K562 (cell line): ENCODE data around the gene IFNGR2. TPM values are rescaled to one million over a fixed set of nuclear protein-coding genes. Genes with fewer than 3 reads are reported as not detected.

ENCODE experiments used
- GABPB1 ChIP-seq: sonication (generic); formaldehyde crosslinking; IDR thresholded peaks from 2 replicates; pipeline ENCODE4 v1.8.0; 2022; ENCODE audit warnings: mild to moderate bottlenecking, missing genetic modification reagents
- LEF1 ChIP-seq: fragments of 450-650 bp; IDR thresholded peaks from 2 replicates; pipeline ENCODE4 v1.6.1; 2016; ENCODE audit warnings: mild to moderate bottlenecking
- MCM7 ChIP-seq, 2 experiments: fragments of 450-650 bp; IDR thresholded peaks; 2 replicates each; pipeline ENCODE4 v1.6.1; 2016 to 2018
- NUFIP1 ChIP-seq: fragments of 450-650 bp; IDR thresholded peaks from 2 replicates; pipeline ENCODE4 v1.6.1; 2018; ENCODE audit not compliant: partially characterized antibody
- TAF1 ChIP-seq: IDR thresholded peaks from 2 replicates; pipeline ENCODE4 v1.6.1; 2011; ENCODE audit warnings: mild to moderate bottlenecking, low read length, moderate library complexity; ENCODE audit not compliant: insufficient read depth, control insufficient read depth, severe bottlenecking; ENCODE audit errors: extremely low read depth
- U2AF2 ChIP-seq: fragments of 200-400 bp; formaldehyde crosslinking; optimal IDR thresholded peaks from 2 replicates; pipeline ENCODE3; 2017; ENCODE audit warnings: low read depth, mild to moderate bottlenecking, low read length
- WHSC1 ChIP-seq: IDR thresholded peaks from one replicate; pipeline ENCODE4 v1.6.1; 2012; ENCODE audit warnings: low read length, control low read depth, inconsistent platforms
- ZC3H11A ChIP-seq: IDR thresholded peaks from 2 replicates; pipeline ENCODE4 v1.6.1; 2012; ENCODE audit warnings: low read depth, low read length, improper control_type of control experiment
- ZNF184 ChIP-seq: sonication (generic); formaldehyde crosslinking; IDR thresholded peaks from 2 replicates; pipeline ENCODE4 v1.5.0; 2020; ENCODE audit warnings: missing genetic modification reagents
- ZNF76 ChIP-seq: fragments of 250-450 bp; sonication (Bioruptor Pico); IDR thresholded peaks from 2 replicates; pipeline ENCODE4 v1.4.0; 2020; ENCODE audit warnings: mild to moderate bottlenecking, moderate library complexity, borderline replicate concordance
- polyA plus RNA-seq, 8 experiments: library from polyadenylated mRNA; depleted of rRNA in 4 of 8; stranded (reverse) in 5 of 8; unstranded in 3 of 8; fragments of >200 nt; fragmentation: Nextera tagmentation in 2 of 8; fragmentation: Illumina TruSeq in 1 of 8; extraction: Ambion mirVana in 2 of 8; extraction: Trizol in 1 of 8; gene quantifications; 2 replicates each; pipeline versions ENCODE4 v1.2.1 to v1.2.3, GENCODE V29; 2011 to 2014; ENCODE audit warnings: inconsistent platforms in 1 of 8, missing spikeins in 1 of 8
- total RNA-seq, 7 experiments: library from RNA; depleted of rRNA in 6 of 7; stranded (reverse); fragments of >200 nt in 6 of 7; fragmentation: Illumina TruSeq in 2 of 7; extraction: Trizol in 2 of 7; gene quantifications; 2 replicates each; pipeline versions ENCODE4 v1.2.1 to v1.2.3, GENCODE V29; 2011 to 2021; ENCODE audit warnings: low replicate concordance in 1 of 7
- TF ChIP-seq, protein P1 (sequence below): fragments of 450-650 bp; formaldehyde crosslinking; IDR thresholded peaks from 2 replicates; pipeline ENCODE4 v1.4.0; 2020; ENCODE audit warnings: mild to moderate bottlenecking, moderate library complexity
- TF ChIP-seq, protein P2 (sequence below): fragments of 200-800 bp; sonication (Bioruptor generic); IDR thresholded peaks from 2 replicates; pipeline ENCODE4 v1.6.1; 2016; ENCODE audit warnings: missing genetic modification characterization, missing compliant biosample characterization
- TF ChIP-seq, protein P3 (sequence below): fragments of 250-450 bp; sonication (Bioruptor Pico); IDR thresholded peaks from 2 replicates; pipeline ENCODE4 v1.5.0; 2021
- TF ChIP-seq, protein P4 (sequence below): fragments of 200-800 bp; sonication (Bioruptor generic); IDR thresholded peaks from 2 replicates; pipeline ENCODE4 v1.6.1; 2017; ENCODE audit warnings: missing genetic modification characterization, missing compliant biosample characterization
- TF ChIP-seq, protein P5 (sequence below): fragments of 250-450 bp; sonication (Bioruptor Pico); IDR thresholded peaks from 2 replicates; pipeline ENCODE4 v1.4.0; 2020
- TF ChIP-seq, protein P6 (sequence below), 2 experiments: fragments of 250-450 bp in 1 of 2; fragments of 450-650 bp in 1 of 2; sonication (Bioruptor Pico) in 1 of 2; IDR thresholded peaks; 2 replicates each; pipeline versions ENCODE4 v1.6.1 to v1.8.0; 2016 to 2021; ENCODE audit warnings: mild to moderate bottlenecking in 2 of 2, moderate library complexity in 2 of 2, missing compliant biosample characterization in 1 of 2, missing genetic modification characterization in 1 of 2

IFNGR2 gene
- total and polyA plus RNA-seq, 9 of the 15 experiments (the other 6 are each of a cell fraction or from before 2014, with no cell fraction given), result 6.7 to 58.0 (median 28.5) TPM

DNA sequence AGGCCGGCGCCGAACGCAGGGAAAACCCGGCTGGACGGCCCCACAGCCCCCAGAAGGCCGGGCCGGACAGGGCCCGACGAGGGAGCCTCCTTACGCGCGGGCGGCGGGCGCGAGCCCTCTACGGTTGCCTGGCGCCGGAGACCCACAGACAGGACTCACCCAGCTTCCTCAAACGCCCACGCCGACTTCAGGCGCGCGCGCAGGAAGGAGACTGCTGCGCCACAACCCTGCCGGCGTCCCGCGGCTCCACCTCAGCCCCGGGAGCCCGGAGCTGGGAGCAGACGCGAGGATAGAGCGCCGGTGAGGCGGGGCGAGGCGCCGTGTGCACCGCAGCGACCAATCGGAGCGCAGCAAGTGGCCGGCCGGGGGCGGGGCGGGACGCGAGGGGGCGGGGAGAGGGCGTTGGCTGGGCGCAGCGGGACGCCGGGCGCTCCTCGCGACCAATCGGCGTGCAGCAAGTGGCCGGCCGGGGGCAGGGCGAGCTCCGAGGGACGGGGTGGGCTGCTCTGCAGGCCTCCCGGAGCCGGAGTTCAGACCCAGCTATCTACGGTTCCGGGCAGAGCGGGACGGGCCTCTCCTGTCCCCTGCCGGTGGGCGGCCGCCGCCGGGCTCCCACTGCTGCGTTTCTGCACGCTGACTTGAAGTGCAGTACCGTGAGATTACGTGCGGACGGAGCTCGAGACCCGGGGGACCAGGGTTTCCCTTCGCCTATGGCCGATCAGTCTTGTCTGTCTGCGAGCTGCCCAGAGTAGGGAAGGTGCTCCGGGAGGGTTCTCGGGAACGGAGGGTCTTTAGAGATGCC lies 76.7 kb downstream of the IFNGR2 start, which contains the start of gene TMEM50B (continued):
- TF ChIP-seq, protein P1, sequence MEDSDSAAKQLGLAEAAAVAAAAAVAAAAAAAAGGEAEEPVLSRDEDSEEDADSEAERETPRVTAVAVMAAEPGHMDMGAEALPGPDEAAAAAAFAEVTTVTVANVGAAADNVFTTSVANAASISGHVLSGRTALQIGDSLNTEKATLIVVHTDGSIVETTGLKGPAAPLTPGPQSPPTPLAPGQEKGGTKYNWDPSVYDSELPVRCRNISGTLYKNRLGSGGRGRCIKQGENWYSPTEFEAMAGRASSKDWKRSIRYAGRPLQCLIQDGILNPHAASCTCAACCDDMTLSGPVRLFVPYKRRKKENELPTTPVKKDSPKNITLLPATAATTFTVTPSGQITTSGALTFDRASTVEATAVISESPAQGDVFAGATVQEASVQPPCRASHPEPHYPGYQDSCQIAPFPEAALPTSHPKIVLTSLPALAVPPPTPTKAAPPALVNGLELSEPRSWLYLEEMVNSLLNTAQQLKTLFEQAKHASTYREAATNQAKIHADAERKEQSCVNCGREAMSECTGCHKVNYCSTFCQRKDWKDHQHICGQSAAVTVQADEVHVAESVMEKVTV (CRISPR knock-in tag), result peak; percentile 43; the same call in 1 of the 2 replicates
- TF ChIP-seq WHSC1, result no peak
- 0 out of 2 replicates have a peak, but pooled peaks have one; percentile 14 for TF ChIP-seq LEF1
- TF ChIP-seq ZNF184 (CRISPR knock-in tag), result no peak
- TF ChIP-seq, protein P2, sequence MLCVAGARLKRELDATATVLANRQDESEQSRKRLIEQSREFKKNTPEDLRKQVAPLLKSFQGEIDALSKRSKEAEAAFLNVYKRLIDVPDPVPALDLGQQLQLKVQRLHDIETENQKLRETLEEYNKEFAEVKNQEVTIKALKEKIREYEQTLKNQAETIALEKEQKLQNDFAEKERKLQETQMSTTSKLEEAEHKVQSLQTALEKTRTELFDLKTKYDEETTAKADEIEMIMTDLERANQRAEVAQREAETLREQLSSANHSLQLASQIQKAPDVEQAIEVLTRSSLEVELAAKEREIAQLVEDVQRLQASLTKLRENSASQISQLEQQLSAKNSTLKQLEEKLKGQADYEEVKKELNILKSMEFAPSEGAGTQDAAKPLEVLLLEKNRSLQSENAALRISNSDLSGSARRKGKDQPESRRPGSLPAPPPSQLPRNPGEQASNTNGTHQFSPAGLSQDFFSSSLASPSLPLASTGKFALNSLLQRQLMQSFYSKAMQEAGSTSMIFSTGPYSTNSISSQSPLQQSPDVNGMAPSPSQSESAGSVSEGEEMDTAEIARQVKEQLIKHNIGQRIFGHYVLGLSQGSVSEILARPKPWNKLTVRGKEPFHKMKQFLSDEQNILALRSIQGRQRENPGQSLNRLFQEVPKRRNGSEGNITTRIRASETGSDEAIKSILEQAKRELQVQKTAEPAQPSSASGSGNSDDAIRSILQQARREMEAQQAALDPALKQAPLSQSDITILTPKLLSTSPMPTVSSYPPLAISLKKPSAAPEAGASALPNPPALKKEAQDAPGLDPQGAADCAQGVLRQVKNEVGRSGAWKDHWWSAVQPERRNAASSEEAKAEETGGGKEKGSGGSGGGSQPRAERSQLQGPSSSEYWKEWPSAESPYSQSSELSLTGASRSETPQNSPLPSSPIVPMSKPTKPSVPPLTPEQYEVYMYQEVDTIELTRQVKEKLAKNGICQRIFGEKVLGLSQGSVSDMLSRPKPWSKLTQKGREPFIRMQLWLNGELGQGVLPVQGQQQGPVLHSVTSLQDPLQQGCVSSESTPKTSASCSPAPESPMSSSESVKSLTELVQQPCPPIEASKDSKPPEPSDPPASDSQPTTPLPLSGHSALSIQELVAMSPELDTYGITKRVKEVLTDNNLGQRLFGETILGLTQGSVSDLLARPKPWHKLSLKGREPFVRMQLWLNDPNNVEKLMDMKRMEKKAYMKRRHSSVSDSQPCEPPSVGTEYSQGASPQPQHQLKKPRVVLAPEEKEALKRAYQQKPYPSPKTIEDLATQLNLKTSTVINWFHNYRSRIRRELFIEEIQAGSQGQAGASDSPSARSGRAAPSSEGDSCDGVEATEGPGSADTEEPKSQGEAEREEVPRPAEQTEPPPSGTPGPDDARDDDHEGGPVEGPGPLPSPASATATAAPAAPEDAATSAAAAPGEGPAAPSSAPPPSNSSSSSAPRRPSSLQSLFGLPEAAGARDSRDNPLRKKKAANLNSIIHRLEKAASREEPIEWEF (CRISPR knock-in tag), result no peak
- TF ChIP-seq MCM7 (IDR thresholded peaks at IDR 0.05), result no peak
- TF ChIP-seq U2AF2, result no peak
- TF ChIP-seq ZNF76 (CRISPR knock-in tag), result no peak
- TF ChIP-seq, protein P3, sequence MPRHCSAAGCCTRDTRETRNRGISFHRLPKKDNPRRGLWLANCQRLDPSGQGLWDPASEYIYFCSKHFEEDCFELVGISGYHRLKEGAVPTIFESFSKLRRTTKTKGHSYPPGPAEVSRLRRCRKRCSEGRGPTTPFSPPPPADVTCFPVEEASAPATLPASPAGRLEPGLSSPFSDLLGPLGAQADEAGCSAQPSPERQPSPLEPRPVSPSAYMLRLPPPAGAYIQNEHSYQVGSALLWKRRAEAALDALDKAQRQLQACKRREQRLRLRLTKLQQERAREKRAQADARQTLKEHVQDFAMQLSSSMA (CRISPR knock-in tag), result no peak; the same call in 1 of the 2 replicates
- TF ChIP-seq TAF1, result peak; percentile 84
- TF ChIP-seq, protein P4, sequence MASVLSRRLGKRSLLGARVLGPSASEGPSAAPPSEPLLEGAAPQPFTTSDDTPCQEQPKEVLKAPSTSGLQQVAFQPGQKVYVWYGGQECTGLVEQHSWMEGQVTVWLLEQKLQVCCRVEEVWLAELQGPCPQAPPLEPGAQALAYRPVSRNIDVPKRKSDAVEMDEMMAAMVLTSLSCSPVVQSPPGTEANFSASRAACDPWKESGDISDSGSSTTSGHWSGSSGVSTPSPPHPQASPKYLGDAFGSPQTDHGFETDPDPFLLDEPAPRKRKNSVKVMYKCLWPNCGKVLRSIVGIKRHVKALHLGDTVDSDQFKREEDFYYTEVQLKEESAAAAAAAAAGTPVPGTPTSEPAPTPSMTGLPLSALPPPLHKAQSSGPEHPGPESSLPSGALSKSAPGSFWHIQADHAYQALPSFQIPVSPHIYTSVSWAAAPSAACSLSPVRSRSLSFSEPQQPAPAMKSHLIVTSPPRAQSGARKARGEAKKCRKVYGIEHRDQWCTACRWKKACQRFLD (CRISPR knock-in tag), result no peak
- no peak for TF ChIP-seq NUFIP1
- TF ChIP-seq, protein P5, sequence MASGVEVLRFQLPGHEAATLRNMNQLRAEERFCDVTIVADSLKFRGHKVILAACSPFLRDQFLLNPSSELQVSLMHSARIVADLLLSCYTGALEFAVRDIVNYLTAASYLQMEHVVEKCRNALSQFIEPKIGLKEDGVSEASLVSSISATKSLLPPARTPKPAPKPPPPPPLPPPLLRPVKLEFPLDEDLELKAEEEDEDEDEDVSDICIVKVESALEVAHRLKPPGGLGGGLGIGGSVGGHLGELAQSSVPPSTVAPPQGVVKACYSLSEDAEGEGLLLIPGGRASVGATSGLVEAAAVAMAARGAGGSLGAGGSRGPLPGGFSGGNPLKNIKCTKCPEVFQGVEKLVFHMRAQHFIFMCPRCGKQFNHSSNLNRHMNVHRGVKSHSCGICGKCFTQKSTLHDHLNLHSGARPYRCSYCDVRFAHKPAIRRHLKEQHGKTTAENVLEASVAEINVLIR (CRISPR knock-in tag), result no peak
- no peak for TF ChIP-seq ZC3H11A
- TF ChIP-seq GABPB1 (CRISPR knock-in tag), result peak; percentile 86
- TF ChIP-seq, protein P6, sequence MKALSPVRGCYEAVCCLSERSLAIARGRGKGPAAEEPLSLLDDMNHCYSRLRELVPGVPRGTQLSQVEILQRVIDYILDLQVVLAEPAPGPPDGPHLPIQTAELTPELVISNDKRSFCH (CRISPR knock-in tag; IDR thresholded peaks at IDR 0.05), result no peak
- TF ChIP-seq, protein P6 (tag; IDR thresholded peaks at IDR 0.05), result 0 out of 2 replicates have a peak, but pooled peaks have one; percentile 57
